GM23338 (cell line): ENCODE results near the gene USH1C.

ENCODE experiments used
- CTCF ChIP-seq, 2 experiments: fragments of 200-600 bp in 1 of 2; sonication (generic) in 1 of 2; conservative IDR thresholded peaks; 2 replicates each; pipeline versions ENCODE4 v1.5.1 to v1.6.1; 2016 to 2017; ENCODE audit warnings: antibody characterized with exemption in 2 of 2, low read depth in 2 of 2, mild to moderate bottlenecking in 2 of 2, moderate library complexity in 1 of 2
- EZH2 ChIP-seq: fragments of 200-600 bp; sonication (generic); IDR thresholded peaks from one replicate; pipeline ENCODE4 v1.8.0; 2017; ENCODE audit warnings: antibody characterized with exemption, mild to moderate bottlenecking, low read depth; ENCODE audit not compliant: unreplicated experiment
- POLR2AphosphoS5 ChIP-seq: IDR thresholded peaks from 2 replicates; pipeline ENCODE4 v1.6.1; 2016; ENCODE audit warnings: antibody characterized with exemption, low read depth
- STAT1 ChIP-seq: IDR thresholded peaks from one replicate; pipeline ENCODE4 v1.6.1; 2016; ENCODE audit warnings: antibody characterized with exemption; ENCODE audit not compliant: unreplicated experiment

- no peak for TF ChIP-seq POLR2AphosphoS5
- TF ChIP-seq CTCF (conservative IDR thresholded peaks at IDR 0.05; ENCODE audit: low read depth in 2 of 2), result no peak
- TF ChIP-seq STAT1, result no peak
- TF ChIP-seq EZH2, result no peak
Measured at GRCh38 chr11:17469998-17470397, 74.2 kb downstream of the USH1C start.
